Left hindlimb (tissue), 1 donor: ENCODE results near the gene ROBO1.
A peak's percentile ranks its signal among the peaks of the same experiment; 100 is the strongest.

Experiments
- DNase-seq: peaks from one replicate; pipeline ENCODE4 v3.0.0-alpha.2; 2018

Gene ROBO1

GRCh38 chr3:79002465-79003372 is 765.1 kb downstream of the ROBO1 start:
- no peak for DNase-seq

GRCh38 chr3:79001255-79001654 is 766.5 kb downstream of the ROBO1 start:
- DNase-seq: no peak

- no peak for DNase-seq
Observed at GRCh38 chr3:78999139-78999538, 768.7 kb downstream of the ROBO1 start.

GRCh38 chr3:78995087-78995486 is 772.7 kb downstream of the ROBO1 start:
- no peak for DNase-seq

- no peak for DNase-seq
Observed at GRCh38 chr3:78994174-78995027, 773.4 kb downstream of the ROBO1 start.

GRCh38 chr3:78993375-78993774 is 774.4 kb downstream of the ROBO1 start:
- no peak for DNase-seq

GRCh38 chr3:78992830-78993229 is 775.0 kb downstream of the ROBO1 start:
- DNase-seq: no peak

GRCh38 chr3:78992400-78992799 is 775.4 kb downstream of the ROBO1 start:
- DNase-seq: no peak

- DNase-seq: no peak
Observed at GRCh38 chr3:78991656-78992055, 776.1 kb downstream of the ROBO1 start.

GRCh38 chr3:78990156-78990555 is 777.6 kb downstream of the ROBO1 start:
- DNase-seq: no peak

GRCh38 chr3:78988324-78988723 is 779.5 kb downstream of the ROBO1 start:
- no peak for DNase-seq

GRCh38 chr3:78986416-78987101 is 781.2 kb downstream of the ROBO1 start:
- no peak for DNase-seq

- DNase-seq: no peak
Observed at GRCh38 chr3:78985981-78986380, 781.8 kb downstream of the ROBO1 start.

GRCh38 chr3:78979028-78979427 is 788.8 kb downstream of the ROBO1 start:
- no peak for DNase-seq

GRCh38 chr3:78978037-78978436 is 789.8 kb downstream of the ROBO1 start:
- no peak for DNase-seq

GRCh38 chr3:78977073-78977472 is 790.7 kb downstream of the ROBO1 start:
- no peak for DNase-seq

GRCh38 chr3:78976200-78976599 is 791.6 kb downstream of the ROBO1 start:
- no peak for DNase-seq

GRCh38 chr3:78974181-78974790 is 793.5 kb downstream of the ROBO1 start:
- DNase-seq: no peak

- no peak for DNase-seq
Observed at GRCh38 chr3:78972617-78973301, 795.0 kb downstream of the ROBO1 start.

- no peak for DNase-seq
Observed at GRCh38 chr3:78970656-78971055, 797.1 kb downstream of the ROBO1 start.

- DNase-seq: peak; percentile 43
Observed at GRCh38 chr3:78969483-78969882, 798.3 kb downstream of the ROBO1 start.

GRCh38 chr3:78967061-78967460 is 800.7 kb downstream of the ROBO1 start:
- no peak for DNase-seq
